Neural progenitor cell (in vitro differentiated cells): ENCODE results near the gene RIPK3. TPM values are rescaled to one million over a fixed set of nuclear protein-coding genes. Genes with fewer than 3 reads are reported as not detected.

Source experiments
- DNase-seq: peaks from one replicate; pipeline ENCODE4 v3.0.0-alpha.2; 2016; ENCODE audit warnings: low spot score
- H2AFZ ChIP-seq: fragments of 200-600 bp; sonication (generic); replicated peaks from 2 replicates; pipeline ENCODE4 v1.6.1; 2016; ENCODE audit warnings: antibody characterized with exemption
- H3F3A ChIP-seq: fragments of 200-600 bp; sonication (generic); 2 replicates; pipeline ENCODE4 v1.6.1; 2016; ENCODE audit warnings: antibody characterized with exemption, low read depth
- H3K27ac ChIP-seq: fragments of 200-600 bp; sonication (generic); 2 replicates; pipeline ENCODE4 v1.5.1; 2016; ENCODE audit warnings: mild to moderate bottlenecking
- H3K27me3 ChIP-seq: fragments of 200-600 bp; sonication (generic); 2 replicates; pipeline ENCODE4 v1.6.1; 2016; ENCODE audit warnings: mild to moderate bottlenecking, moderate library complexity
- H3K36me3 ChIP-seq: fragments of 200-600 bp; sonication (generic); 2 replicates; pipeline ENCODE4 v1.5.1; 2016
- H3K4me1 ChIP-seq: fragments of 200-600 bp; sonication (generic); 2 replicates; pipeline ENCODE4 v1.6.1; 2016; ENCODE audit warnings: mixed run types
- H3K4me2 ChIP-seq: fragments of 200-600 bp; sonication (generic); 2 replicates; pipeline ENCODE4 v1.6.1; 2016
- H3K4me3 ChIP-seq: fragments of 200-600 bp; sonication (generic); 2 replicates; pipeline ENCODE4 v1.5.1; 2016
- H3K79me2 ChIP-seq: fragments of 200-600 bp; sonication (generic); 2 replicates; pipeline ENCODE4 v1.6.1; 2016; ENCODE audit warnings: low read depth
- H3K9ac ChIP-seq: fragments of 200-600 bp; sonication (generic); 2 replicates; pipeline ENCODE4 v1.6.1; 2016
- H3K9me3 ChIP-seq: fragments of 200-600 bp; sonication (generic); 2 replicates; pipeline ENCODE4 v1.5.1; 2016; ENCODE audit warnings: low read depth
- H4K20me1 ChIP-seq: fragments of 200-600 bp; sonication (generic); 2 replicates; pipeline ENCODE4 v1.6.1; 2016; ENCODE audit warnings: low read depth
- H3K27ac Mint-ChIP-seq: 3 replicates; pipeline ENCODE4 v1.8.0; 2021; ENCODE audit warnings: mixed read lengths
- H3K27me3 Mint-ChIP-seq: 2 replicates; pipeline ENCODE4 v1.8.0; 2022; ENCODE audit warnings: low read depth, mild to moderate bottlenecking, inconsistent platforms, moderate library complexity, mixed read lengths; ENCODE audit not compliant: insufficient read depth
- H3K36me3 Mint-ChIP-seq: 3 replicates; pipeline ENCODE4 v1.8.0; 2021; ENCODE audit warnings: mixed read lengths
- H3K4me1 Mint-ChIP-seq: 3 replicates; pipeline ENCODE4 v1.8.0; 2021; ENCODE audit warnings: mixed read lengths
- H3K4me3 Mint-ChIP-seq: 3 replicates; pipeline ENCODE4 v1.8.0; 2021; ENCODE audit warnings: mild to moderate bottlenecking, moderate library complexity, mixed read lengths
- H3K9me3 Mint-ChIP-seq: 3 replicates; pipeline ENCODE4 v1.8.0; 2020; ENCODE audit warnings: mixed read lengths
- CTCF ChIP-seq: fragments of 200-600 bp; sonication (generic); IDR thresholded peaks from 2 replicates; pipeline ENCODE4 v1.5.1; 2017; ENCODE audit warnings: antibody characterized with exemption, mild to moderate bottlenecking
- EZH2 ChIP-seq: fragments of 200-600 bp; sonication (generic); IDR thresholded peaks from 2 replicates; pipeline ENCODE4 v1.6.1; 2017; ENCODE audit warnings: antibody characterized with exemption, mild to moderate bottlenecking, moderate library complexity
- EZH2phosphoT487 ChIP-seq: fragments of 200-600 bp; sonication (generic); IDR thresholded peaks from 2 replicates; pipeline ENCODE4 v1.6.1; 2017; ENCODE audit warnings: antibody characterized with exemption
- total RNA-seq: library from RNA; depleted of rRNA; stranded (reverse); fragments of >200 nt; gene quantifications from 2 replicates; pipeline ENCODE4 v1.2.3, GENCODE V29; 2015; ENCODE audit warnings: low replicate concordance

Gene RIPK3
- total RNA-seq, 1 donor from 2014 or later: not detected

GRCh38 chr14:24337144-24337823, 2.5 kb downstream of the RIPK3 start:
- Histone ChIP-seq H3K4me3 (no peak overlapping the region), H3K27me3 (peaks cover 100% of the 10 kb centered on the region), H3K9ac (no peak overlapping the region), H3K79me2 (no peaks in the 10 kb centered on the region), H3K27ac (no peak overlapping the region), H2AFZ (no peak overlapping the region), H3K36me3 (no peaks in the 10 kb centered on the region), H3K4me2 (no peak overlapping the region), H4K20me1 (peaks cover 12% of the 10 kb centered on the region), H3K9me3 (no peaks in the 10 kb centered on the region), H3K4me1 (peaks cover 11% of the 10 kb centered on the region), H3F3A (peaks cover 12% of the 10 kb centered on the region)
- Mint-ChIP-seq H3K4me1 (peaks cover 11% of the 10 kb centered on the region), H3K4me3 (no peak overlapping the region), H3K27me3 (peaks cover 88% of the 10 kb centered on the region), H3K9me3 (peaks cover 8% of the 10 kb centered on the region), H3K27ac (peak overlapping the region; percentile 63), H3K36me3 (no peaks in the 10 kb centered on the region)
- no peak for DNase-seq
- TF ChIP-seq CTCF (no peak), EZH2phosphoT487 (no peak), EZH2 (no peak)

GRCh38 chr14:24335461-24336171, 4.2 kb downstream of the RIPK3 start:
- peaks cover 22% of the 10 kb centered on the region for H3F3A ChIP-seq
- no peaks in the 10 kb centered on the region for H3K79me2 ChIP-seq
- Mint-ChIP-seq H3K27ac (no peak overlapping the region), H3K36me3 (no peaks in the 10 kb centered on the region), H3K4me3 (peak overlapping the region; percentile 75), H3K27me3 (peaks cover 86% of the 10 kb centered on the region), H3K9me3 (peaks cover 8% of the 10 kb centered on the region), H3K4me1 (peaks cover 14% of the 10 kb centered on the region)
- no peaks in the 10 kb centered on the region for H3K9me3 ChIP-seq
- no peak overlapping the region for H3K27ac ChIP-seq
- H3K4me2 ChIP-seq: no peak overlapping the region
- no peak for TF ChIP-seq CTCF
- TF ChIP-seq EZH2phosphoT487: no peak
- TF ChIP-seq EZH2: no peak
- peaks cover 11% of the 10 kb centered on the region for H3K4me1 ChIP-seq
- H4K20me1 ChIP-seq: peaks cover 12% of the 10 kb centered on the region
- H3K27me3 ChIP-seq: peaks cover 100% of the 10 kb centered on the region
- H3K4me3 ChIP-seq: no peak overlapping the region
- no peaks in the 10 kb centered on the region for H3K36me3 ChIP-seq
- no peak overlapping the region for H3K9ac ChIP-seq
- DNase-seq: no peak
- no peak overlapping the region for H2AFZ ChIP-seq

GRCh38 chr14:24334431-24335291, 5.1 kb downstream of the RIPK3 start, which contains the start of gene ADCY4:
Gene ADCY4, minus strand, starts transcription at chr14:24335071. Its CDS starts 419 bp downstream, at chr14:24334652.
- Mint-ChIP-seq H3K4me3 (peak within 1 kb of the TSS; percentile 77), H3K4me1 (peaks cover 14% of the 10 kb centered on the region), H3K9me3 (peaks cover 8% of the 10 kb centered on the region), H3K27ac (no peak within 1 kb of the TSS), H3K36me3 (no peaks in the 10 kb centered on the region), H3K27me3 (peaks cover 79% of the 10 kb centered on the region)
- H3K4me1 ChIP-seq: peaks cover 9% of the 10 kb centered on the region
- H3K27me3 ChIP-seq: peaks cover 100% of the 10 kb centered on the region
- H3K79me2 ChIP-seq: no peaks in the 10 kb centered on the region
- H3K27ac ChIP-seq: no peak within 1 kb of the TSS
- DNase-seq: peak; percentile 51
- H4K20me1 ChIP-seq: peaks cover 12% of the 10 kb centered on the region
- peaks cover 22% of the 10 kb centered on the region for H3F3A ChIP-seq
- H3K9ac ChIP-seq: no peak within 1 kb of the TSS
- no peak for TF ChIP-seq CTCF
- TF ChIP-seq EZH2phosphoT487: peak; percentile 89
- peak; percentile 93 for TF ChIP-seq EZH2
- H3K4me3 ChIP-seq: peak within 1 kb of the TSS; percentile 49
- peak within 1 kb of the TSS; percentile 82 for H3K4me2 ChIP-seq
- no peaks in the 10 kb centered on the region for H3K9me3 ChIP-seq
- peak within 1 kb of the TSS; percentile 92 for H2AFZ ChIP-seq
- no peaks in the 10 kb centered on the region for H3K36me3 ChIP-seq
